ENCODE data around the gene EOLA2.
"Not testable (repeated sequence)": the region's sequence is repeated elsewhere in the genome, so short reads cannot be mapped to it uniquely, and the experiment has no call there.

Gene EOLA2

GRCh38 chrX:149927245-149927963 is 10.9 kb downstream of the EOLA2 start:
- DNase-seq (ENCODE audit: low read depth); H3K4me3 ChIP-seq (ENCODE audit: low read depth, low read length): not testable (repeated sequence)

DNA sequence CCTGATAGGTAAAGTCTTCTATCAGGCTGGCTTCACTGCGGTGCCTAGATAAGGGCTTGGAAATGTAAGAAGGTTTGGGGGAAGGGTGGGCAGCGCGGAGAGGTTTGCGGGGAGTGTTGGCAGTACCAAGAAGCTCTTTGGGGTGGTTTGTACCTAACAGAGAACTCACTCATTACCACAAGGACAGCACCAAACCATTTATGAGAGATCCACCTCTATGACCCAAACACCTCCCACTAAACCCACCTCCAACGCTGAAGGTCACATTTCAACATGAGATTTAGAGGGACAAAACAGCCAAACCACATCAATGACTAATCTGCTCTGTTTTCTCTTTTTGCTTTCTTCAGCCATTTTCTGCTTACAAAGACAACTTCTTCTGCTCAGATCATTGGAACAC is 13.9 kb downstream of the EOLA2 start:
- DNase-seq (ENCODE audit: low read depth); H3K4me3 ChIP-seq (ENCODE audit: low read depth, low read length): not testable (repeated sequence)

- not testable (repeated sequence) for DNase-seq (ENCODE audit: low read depth); H3K4me3 ChIP-seq (ENCODE audit: low read depth, low read length)
These were observed 14.5 kb downstream of the EOLA2 start for GRCh38 chrX:149923836-149924235.

GRCh38 chrX:149916745-149917392 is 21.4 kb downstream of the EOLA2 start:
- no peak overlapping the region for H3K4me3 ChIP-seq (ENCODE audit: low read depth, low read length)
- peak; percentile 53 for DNase-seq (ENCODE audit: low read depth)
- TF ChIP-seq, protein P1, sequence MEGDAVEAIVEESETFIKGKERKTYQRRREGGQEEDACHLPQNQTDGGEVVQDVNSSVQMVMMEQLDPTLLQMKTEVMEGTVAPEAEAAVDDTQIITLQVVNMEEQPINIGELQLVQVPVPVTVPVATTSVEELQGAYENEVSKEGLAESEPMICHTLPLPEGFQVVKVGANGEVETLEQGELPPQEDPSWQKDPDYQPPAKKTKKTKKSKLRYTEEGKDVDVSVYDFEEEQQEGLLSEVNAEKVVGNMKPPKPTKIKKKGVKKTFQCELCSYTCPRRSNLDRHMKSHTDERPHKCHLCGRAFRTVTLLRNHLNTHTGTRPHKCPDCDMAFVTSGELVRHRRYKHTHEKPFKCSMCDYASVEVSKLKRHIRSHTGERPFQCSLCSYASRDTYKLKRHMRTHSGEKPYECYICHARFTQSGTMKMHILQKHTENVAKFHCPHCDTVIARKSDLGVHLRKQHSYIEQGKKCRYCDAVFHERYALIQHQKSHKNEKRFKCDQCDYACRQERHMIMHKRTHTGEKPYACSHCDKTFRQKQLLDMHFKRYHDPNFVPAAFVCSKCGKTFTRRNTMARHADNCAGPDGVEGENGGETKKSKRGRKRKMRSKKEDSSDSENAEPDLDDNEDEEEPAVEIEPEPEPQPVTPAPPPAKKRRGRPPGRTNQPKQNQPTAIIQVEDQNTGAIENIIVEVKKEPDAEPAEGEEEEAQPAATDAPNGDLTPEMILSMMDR (IDR thresholded peaks at IDR 0.05; ENCODE audit: insufficient read depth, low read depth, low read length, missing control alignments) = peak; percentile 4

DNA sequence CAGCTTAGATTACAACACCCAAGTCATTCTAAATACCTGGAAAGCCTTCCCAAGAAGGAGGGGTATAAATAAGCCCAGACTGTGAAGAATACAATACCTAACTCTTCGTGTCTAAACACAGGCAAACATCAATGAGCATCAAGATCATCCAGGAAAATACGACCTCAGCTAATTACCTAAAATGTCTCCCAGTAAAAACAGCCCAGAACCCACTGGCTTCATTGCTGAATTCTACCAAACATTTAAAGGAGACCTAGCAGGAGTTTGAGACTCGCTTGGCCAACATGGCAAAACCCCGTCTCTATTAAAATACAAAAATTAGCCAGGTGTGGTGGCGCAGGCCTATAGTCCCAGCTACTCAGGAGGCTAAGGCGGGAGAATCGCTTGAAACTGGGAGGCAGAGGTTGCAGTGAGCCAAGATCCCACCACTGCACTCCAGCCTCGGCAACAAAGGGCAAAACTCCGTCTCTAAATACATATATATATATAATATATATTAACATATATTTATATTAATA is 28.1 kb downstream of the EOLA2 start:
- TF ChIP-seq, protein P1 (IDR thresholded peaks at IDR 0.05; ENCODE audit: insufficient read depth, low read depth, low read length, missing control alignments) = no peak
- no peak for DNase-seq (ENCODE audit: low read depth)
- H3K4me3 ChIP-seq (ENCODE audit: low read depth, low read length) = no peak overlapping the region

DNA sequence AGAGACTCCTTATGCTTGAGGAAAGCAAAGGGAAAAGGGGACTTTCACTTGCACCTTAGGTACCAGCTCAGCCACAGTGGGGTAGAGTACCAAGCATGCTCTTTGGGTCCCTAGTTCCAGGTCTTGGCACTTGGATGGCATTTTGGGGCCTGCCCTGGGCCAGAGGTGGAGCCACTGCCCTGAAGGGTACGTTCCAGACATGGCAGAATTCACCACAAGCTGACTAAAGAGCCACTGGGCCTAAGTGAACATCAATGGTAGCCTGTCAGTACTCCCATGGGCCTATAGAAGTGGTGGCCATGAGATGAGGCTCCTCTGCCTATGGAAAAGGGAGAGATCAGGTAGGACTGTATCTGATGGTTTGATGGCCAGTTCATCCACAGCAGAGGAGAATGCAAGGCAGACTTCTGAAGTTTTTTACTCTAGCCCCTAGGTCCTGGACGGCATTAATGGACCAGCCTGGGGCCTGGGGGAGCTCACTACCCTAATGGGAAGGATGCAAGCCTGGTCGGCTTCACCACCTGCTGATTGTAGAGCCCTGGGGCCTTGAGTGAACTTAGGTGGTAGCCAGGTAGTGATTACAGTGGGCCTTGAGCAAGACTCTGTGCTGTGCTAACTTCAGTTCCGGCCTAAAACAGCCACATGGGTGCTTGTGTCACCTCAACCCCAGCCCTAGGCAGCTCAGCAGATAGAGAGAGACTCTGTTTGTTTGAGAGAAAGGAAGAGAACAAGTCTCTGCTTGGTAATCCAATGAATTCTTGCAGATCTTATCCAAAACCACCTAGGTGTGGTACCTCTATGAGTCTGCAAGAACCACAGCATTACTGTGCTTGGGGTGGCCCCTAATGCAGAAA is 28.7 kb downstream of the EOLA2 start:
- TF ChIP-seq, protein P1 (IDR thresholded peaks at IDR 0.05; ENCODE audit: insufficient read depth, low read depth, low read length, missing control alignments) = no peak
- no peak for DNase-seq (ENCODE audit: low read depth)
- no peak overlapping the region for H3K4me3 ChIP-seq (ENCODE audit: low read depth, low read length)

DNA sequence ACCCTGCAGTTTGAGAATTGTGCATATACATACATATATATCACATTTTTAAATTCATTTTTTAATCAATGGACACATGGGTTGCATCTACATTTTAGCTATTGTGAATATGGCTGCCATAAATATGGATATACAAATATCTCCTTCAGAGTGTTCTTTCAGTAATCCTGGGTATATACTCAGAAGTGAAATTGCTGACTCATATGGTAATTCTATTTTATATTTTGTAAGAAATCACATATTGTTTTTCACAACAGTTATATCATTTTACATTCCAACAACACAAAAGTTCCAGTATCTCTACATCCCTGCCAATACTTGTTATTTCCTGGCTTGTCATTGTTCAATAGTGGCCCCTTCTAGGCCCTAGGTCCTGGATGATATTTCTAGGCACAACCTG is 29.6 kb downstream of the EOLA2 start:
- TF ChIP-seq, protein P1 (IDR thresholded peaks at IDR 0.05; ENCODE audit: insufficient read depth, low read depth, low read length, missing control alignments) = no peak
- no peak for DNase-seq (ENCODE audit: low read depth)
- H3K4me3 ChIP-seq (ENCODE audit: low read depth, low read length) = no peak overlapping the region

DNA sequence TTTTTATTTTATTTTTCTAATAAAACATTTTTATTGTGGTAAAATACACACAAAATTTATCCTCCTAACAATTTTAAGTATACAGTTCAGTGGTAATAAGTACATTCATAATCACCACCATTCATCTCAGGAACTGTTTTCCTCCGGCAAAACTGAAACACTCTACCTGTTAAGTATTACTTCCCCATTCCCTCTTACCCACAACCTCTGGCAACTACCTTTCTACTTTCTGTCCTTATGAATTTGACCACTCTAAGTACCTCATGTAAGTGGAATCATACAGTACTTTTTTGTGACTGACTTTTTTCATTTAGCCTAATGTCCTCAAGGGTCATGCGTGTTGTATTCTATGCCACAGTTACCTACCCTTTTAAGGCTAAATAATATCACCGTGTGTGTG is 30.0 kb downstream of the EOLA2 start:
- TF ChIP-seq, protein P1 (IDR thresholded peaks at IDR 0.05; ENCODE audit: insufficient read depth, low read depth, low read length, missing control alignments) = no peak
- peak; percentile 55 for DNase-seq (ENCODE audit: low read depth)
- H3K4me3 ChIP-seq (ENCODE audit: low read depth, low read length) = no peak overlapping the region
